HG02763 (cell line): Measurements from ENCODE around the gene CFAP97.

Experiments used
- ATAC-seq: cut with Tn5 transposase; IDR thresholded peaks from one replicate; pipeline ENCODE4 v1.9.1; 2021; ENCODE audit warnings: mild to moderate bottlenecking, moderate library complexity; ENCODE audit not compliant: unreplicated experiment

The CFAP97 gene

DNA sequence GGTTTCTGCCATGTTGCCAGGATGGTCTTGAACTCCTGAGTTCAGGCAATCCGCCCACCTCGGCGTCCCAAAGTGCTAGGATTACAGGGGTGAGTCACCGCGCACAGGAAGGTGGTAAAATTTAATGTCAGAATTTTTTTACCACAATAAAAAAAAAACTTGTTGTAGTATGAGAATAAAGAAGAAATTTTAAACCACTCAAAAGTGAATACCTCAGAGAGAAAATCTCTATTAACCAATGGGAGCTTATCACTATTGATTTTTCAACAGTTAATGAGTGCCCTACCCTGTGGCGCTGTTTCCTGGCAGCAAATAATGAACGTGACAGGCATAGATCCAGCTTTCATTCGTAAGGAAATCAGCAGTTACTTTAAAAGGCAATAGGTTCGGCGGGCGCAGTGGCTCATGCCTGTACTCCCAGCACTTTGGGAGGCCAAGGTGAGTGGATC, 93.4 kb downstream of the CFAP97 start:
- ATAC-seq, result no peak

DNA sequence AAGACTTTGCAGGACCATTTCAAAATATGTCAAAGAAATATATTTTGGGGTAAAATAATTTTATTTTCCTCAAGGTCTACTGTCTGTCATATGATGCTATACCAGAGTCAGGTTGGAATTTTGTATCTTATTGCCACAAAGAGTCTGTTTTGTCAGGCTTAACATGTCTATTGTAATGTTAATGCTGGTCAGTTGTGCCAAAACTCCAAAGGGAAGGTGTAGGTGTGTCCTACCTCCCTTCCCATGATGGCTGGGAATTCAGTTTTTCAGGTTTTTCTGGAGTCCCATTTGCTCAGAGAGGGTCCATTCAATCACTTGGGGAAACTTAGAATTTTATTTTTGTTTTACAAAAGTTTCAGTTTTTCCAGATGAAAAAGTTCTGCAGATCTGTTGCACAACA, 94.1 kb downstream of the CFAP97 start:
- ATAC-seq, result no peak
